Thoracic aorta (tissue), 2 donors: ENCODE measurements around the gene UBA1. TPM values are rescaled to one million over a fixed set of nuclear protein-coding genes. Genes with fewer than 3 reads are reported as not detected.

Source experiments
- ATAC-seq: fragments of 150-250 bp; one replicate; pipeline ENCODE4 v1.8.0; 2017; ENCODE audit warnings: low read depth; ENCODE audit not compliant: insufficient number of reproducible peaks, low FRiP score
- DNase-seq: peaks from one replicate; pipeline ENCODE4 v3.0.0-alpha.2; 2020; ENCODE audit warnings: low spot score
- H3K27ac ChIP-seq, 2 donors: fragments of 200-600 bp; sonication (generic); 1 replicate in 1 of 2; 2 replicates in 1 of 2; pipeline ENCODE4 v1.5.1; 2016; ENCODE audit warnings: mild to moderate bottlenecking in 2 of 2, moderate library complexity in 2 of 2
- H3K27me3 ChIP-seq: fragments of 200-600 bp; sonication (generic); replicated peaks from 2 replicates; pipeline ENCODE4 v1.6.0; 2016; ENCODE audit warnings: mild to moderate bottlenecking; ENCODE audit not compliant: insufficient read depth
- H3K36me3 ChIP-seq: fragments of 200-600 bp; sonication (generic); one replicate; pipeline ENCODE4 v1.5.1; 2016
- H3K4me1 ChIP-seq, 2 donors: fragments of 200-600 bp; sonication (generic); 1 replicate in 1 of 2; 2 replicates in 1 of 2; pipeline versions ENCODE4 v1.5.1 to v1.6.0; 2016; ENCODE audit warnings: low read depth in 2 of 2, mild to moderate bottlenecking in 1 of 2; ENCODE audit not compliant: control insufficient read depth in 1 of 2
- H3K4me3 ChIP-seq: fragments of 200-600 bp; sonication (generic); 2 replicates; pipeline ENCODE4 v1.5.1; 2016; ENCODE audit warnings: mild to moderate bottlenecking
- H3K9me3 ChIP-seq: fragments of 200-600 bp; sonication (generic); 2 replicates; pipeline ENCODE4 v1.5.1; 2016
- total RNA-seq, 2 donors: library from RNA; depleted of rRNA; stranded (reverse); fragments of >200 nt; gene quantifications; one replicate each; pipeline versions ENCODE4 v1.1.0 to v1.2.3, GENCODE V29; 2016
- TF ChIP-seq, protein P1 (sequence below): fragments of 200-600 bp; sonication (generic); IDR thresholded peaks from one replicate; pipeline ENCODE4 v1.5.1; 2019; ENCODE audit warnings: antibody characterized with exemption

UBA1 gene
- total RNA-seq, 2 donors from 2014 or later, result 132 to 133 TPM

DNA sequence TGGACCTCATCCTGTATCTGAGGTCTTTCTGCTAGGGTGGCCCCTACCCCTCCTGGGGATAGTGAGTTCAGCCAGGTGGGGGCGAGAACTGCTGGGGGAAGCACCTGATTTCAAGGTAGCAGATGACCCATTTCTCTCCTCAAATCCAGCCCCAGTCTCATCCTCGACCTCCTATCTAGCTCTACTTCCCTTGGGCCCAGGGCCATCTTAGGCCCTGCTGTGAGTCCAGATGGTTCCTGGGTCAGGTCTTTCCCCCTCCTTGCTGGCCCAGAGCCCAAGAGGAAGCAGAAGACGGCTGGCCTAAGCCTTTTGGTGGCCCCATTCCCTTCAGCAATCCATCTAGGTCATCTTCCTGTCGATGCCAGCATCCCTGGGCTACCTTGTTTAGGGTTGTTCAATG is 28.1 kb downstream of the UBA1 start:
- ATAC-seq (no peak), DNase-seq (no peak)
- Histone ChIP-seq H3K9me3 (no peaks in the 10 kb centered on the region), H3K4me1 (peaks cover 4 to 21% of the 10 kb centered on the region in 2 donors), H3K27ac (no peak overlapping the region), H3K27me3 (no peaks in the 10 kb centered on the region), H3K4me3 (no peak overlapping the region), H3K36me3 (peaks cover 22% of the 10 kb centered on the region)
- TF ChIP-seq, protein P1, sequence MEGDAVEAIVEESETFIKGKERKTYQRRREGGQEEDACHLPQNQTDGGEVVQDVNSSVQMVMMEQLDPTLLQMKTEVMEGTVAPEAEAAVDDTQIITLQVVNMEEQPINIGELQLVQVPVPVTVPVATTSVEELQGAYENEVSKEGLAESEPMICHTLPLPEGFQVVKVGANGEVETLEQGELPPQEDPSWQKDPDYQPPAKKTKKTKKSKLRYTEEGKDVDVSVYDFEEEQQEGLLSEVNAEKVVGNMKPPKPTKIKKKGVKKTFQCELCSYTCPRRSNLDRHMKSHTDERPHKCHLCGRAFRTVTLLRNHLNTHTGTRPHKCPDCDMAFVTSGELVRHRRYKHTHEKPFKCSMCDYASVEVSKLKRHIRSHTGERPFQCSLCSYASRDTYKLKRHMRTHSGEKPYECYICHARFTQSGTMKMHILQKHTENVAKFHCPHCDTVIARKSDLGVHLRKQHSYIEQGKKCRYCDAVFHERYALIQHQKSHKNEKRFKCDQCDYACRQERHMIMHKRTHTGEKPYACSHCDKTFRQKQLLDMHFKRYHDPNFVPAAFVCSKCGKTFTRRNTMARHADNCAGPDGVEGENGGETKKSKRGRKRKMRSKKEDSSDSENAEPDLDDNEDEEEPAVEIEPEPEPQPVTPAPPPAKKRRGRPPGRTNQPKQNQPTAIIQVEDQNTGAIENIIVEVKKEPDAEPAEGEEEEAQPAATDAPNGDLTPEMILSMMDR, result no peak

DNA sequence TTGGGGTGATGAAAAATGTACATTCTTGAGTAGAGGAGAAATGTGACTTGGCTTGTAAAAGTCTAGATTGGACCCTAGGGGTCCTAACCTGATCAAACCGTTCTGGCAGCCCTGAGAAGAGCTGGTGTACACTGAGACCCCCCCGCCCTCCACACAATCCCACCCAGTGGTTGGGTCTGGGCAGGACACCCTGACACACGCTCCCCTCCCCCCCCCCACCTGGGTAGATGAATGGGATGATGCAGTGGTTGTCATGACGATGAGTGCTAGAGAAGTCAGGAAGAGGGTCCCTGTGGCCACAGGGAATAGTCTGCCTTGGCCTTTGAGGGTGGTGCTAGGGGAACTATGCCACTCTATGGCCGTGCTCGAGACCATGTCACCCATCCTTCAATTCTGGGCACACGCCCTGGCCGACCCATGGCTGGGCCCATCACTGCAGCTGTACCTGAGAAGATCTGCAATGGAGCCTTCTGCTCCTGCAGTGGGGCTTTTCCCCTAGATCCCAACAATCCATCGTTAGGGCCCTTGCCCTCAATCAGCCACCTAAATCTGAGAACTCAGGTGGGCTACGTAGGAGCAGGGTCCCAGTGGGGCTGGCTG is 29.2 kb downstream of the UBA1 start:
- no peaks in the 10 kb centered on the region for H3K9me3 ChIP-seq
- ATAC-seq (no peak), DNase-seq (no peak)
- TF ChIP-seq, protein P1, result no peak
- H3K4me1 ChIP-seq, result peaks cover 4 to 15% of the 10 kb centered on the region in 2 donors
- H3K27ac ChIP-seq, result no peak overlapping the region
- peaks cover 24% of the 10 kb centered on the region for H3K36me3 ChIP-seq
- no peaks in the 10 kb centered on the region for H3K27me3 ChIP-seq
- H3K4me3 ChIP-seq, result no peak overlapping the region

DNA sequence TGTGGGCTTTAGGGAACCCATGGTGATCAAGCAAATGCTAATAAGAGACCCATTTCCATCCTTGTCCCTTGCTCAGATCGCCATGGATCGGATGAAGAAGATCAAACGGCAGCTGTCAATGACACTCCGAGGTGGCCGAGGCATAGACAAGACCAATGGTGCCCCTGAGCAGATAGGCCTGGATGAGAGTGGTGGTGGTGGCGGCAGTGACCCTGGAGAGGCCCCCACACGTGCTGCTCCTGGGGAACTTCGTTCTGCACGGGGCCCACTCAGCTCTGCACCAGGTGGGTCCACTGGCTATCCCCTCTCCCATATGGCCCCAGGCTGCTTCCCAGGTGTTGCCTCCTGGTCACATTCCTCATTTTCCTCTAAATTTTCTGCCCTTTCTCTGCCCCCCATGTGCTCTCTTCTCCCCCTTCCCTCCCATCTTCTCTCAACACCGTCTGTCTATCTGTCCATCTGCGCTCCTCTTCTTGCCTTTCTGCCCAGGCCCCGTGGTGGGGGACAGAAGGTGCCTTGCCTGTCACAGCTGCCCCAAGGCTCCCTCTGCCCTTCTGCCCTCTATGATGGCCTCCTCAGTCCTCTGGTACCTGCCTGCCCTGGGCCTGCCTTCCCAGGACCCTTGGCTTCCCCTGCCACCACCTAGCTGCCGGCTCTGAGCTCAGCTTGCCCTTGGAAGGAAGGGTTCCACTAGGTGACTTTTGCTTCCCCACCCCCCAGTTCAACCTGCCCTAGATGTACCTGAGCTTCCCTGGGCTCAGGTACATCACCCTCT is 30.0 kb downstream of the UBA1 start:
- ATAC-seq (no peak), DNase-seq (no peak)
- TF ChIP-seq, protein P1, result no peak
- Histone ChIP-seq H3K27ac (no peak overlapping the region), H3K36me3 (peaks cover 28% of the 10 kb centered on the region), H3K9me3 (no peaks in the 10 kb centered on the region), H3K4me1 (peaks cover 4 to 15% of the 10 kb centered on the region in 2 donors), H3K27me3 (no peaks in the 10 kb centered on the region), H3K4me3 (no peak overlapping the region)

DNA sequence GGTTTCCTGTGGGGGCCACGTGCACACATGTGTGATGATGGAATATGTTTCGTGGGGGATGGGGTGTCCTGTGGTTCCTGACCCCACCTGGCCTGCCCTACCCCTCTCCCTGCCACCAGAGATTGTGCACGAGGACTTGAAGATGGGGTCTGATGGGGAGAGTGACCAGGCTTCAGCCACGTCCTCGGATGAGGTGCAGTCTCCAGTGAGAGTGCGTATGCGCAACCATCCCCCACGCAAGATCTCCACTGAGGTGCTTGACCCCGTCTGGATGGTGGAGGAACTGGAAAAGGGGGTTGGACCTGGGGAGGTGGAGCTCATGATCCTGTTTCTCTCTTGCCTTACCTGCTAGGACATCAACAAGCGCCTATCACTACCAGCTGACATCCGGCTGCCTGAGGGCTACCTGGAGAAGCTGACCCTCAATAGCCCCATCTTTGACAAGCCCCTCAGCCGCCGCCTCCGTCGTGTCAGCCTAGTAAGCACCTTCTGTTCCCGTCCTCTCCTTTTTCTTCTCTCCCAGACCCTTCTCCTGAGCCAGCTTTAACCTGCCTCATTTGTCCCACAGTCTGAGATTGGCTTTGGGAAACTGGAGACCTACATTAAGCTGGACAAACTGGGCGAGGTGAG is 30.8 kb downstream of the UBA1 start:
- ATAC-seq (no peak), DNase-seq (no peak)
- Histone ChIP-seq H3K4me3 (no peak overlapping the region), H3K4me1 (peaks cover 4 to 15% of the 10 kb centered on the region in 2 donors), H3K36me3 (peaks cover 31% of the 10 kb centered on the region), H3K27ac (no peak overlapping the region), H3K9me3 (no peaks in the 10 kb centered on the region), H3K27me3 (no peaks in the 10 kb centered on the region)
- TF ChIP-seq, protein P1, result no peak

DNA sequence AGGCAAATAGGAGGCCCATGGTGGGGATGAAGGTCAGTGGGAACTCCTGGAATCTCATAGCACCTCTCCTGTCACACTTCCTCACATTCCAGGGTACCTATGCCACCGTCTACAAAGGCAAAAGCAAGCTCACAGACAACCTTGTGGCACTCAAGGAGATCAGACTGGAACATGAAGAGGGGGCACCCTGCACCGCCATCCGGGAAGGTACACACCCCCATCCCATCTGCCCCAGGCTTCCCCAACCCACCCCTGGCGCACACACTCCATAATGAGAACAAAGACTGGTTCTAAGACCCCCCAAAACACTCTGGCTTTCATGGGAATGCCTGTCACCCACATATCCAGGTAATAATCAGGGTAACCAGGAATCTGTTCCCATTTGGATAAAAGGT is 31.3 kb downstream of the UBA1 start:
- no peaks in the 10 kb centered on the region for H3K9me3 ChIP-seq
- H3K27me3 ChIP-seq, result no peaks in the 10 kb centered on the region
- no peak for DNase-seq
- H3K4me1 ChIP-seq, result peaks cover 4 to 12% of the 10 kb centered on the region in 2 donors
- TF ChIP-seq, protein P1, result no peak
- no peak overlapping the region for H3K4me3 ChIP-seq
- peaks cover 31% of the 10 kb centered on the region for H3K36me3 ChIP-seq
- ATAC-seq, result no peak
- H3K27ac ChIP-seq, result no peak overlapping the region
